Neural progenitor cell (in vitro differentiated cells): ENCODE data around the gene MYH9.

Source experiments
- EZH2 ChIP-seq: fragments of 200-600 bp; sonication (generic); IDR thresholded peaks from 2 replicates; pipeline ENCODE4 v1.6.1; 2017; ENCODE audit warnings: antibody characterized with exemption, mild to moderate bottlenecking, moderate library complexity
- EZH2phosphoT487 ChIP-seq: fragments of 200-600 bp; sonication (generic); IDR thresholded peaks from 2 replicates; pipeline ENCODE4 v1.6.1; 2017; ENCODE audit warnings: antibody characterized with exemption
- TF ChIP-seq, protein P1 (sequence below): fragments of 200-600 bp; sonication (generic); IDR thresholded peaks from 2 replicates; pipeline ENCODE4 v1.5.1; 2017; ENCODE audit warnings: antibody characterized with exemption, mild to moderate bottlenecking

DNA sequence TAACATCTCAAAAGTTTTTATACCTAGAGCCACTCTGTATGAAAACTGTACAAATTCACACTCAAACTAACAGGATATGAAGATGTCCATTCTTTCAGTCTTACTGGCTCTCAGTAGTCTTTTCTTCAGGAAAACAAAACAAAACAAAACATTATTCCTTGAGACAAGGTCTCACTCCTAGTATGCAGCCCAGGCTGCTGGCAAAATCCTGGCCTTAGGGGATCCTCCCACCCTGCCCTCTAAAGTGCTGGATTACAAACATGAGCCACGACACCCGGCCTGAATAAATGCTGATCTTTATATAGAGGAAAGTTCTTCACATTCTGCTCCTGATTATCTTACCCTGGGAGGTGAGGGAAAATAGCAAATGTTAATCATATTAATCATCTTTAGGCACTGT is 153.6 kb downstream of the MYH9 start:
- TF ChIP-seq, protein P1, sequence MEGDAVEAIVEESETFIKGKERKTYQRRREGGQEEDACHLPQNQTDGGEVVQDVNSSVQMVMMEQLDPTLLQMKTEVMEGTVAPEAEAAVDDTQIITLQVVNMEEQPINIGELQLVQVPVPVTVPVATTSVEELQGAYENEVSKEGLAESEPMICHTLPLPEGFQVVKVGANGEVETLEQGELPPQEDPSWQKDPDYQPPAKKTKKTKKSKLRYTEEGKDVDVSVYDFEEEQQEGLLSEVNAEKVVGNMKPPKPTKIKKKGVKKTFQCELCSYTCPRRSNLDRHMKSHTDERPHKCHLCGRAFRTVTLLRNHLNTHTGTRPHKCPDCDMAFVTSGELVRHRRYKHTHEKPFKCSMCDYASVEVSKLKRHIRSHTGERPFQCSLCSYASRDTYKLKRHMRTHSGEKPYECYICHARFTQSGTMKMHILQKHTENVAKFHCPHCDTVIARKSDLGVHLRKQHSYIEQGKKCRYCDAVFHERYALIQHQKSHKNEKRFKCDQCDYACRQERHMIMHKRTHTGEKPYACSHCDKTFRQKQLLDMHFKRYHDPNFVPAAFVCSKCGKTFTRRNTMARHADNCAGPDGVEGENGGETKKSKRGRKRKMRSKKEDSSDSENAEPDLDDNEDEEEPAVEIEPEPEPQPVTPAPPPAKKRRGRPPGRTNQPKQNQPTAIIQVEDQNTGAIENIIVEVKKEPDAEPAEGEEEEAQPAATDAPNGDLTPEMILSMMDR = no peak
- TF ChIP-seq EZH2 (no peak), EZH2phosphoT487 (no peak)
